WTC11 (cell line): ENCODE results near the gene RYR3. TPM values are rescaled to one million over a fixed set of nuclear protein-coding genes. Genes with fewer than 3 reads are reported as not detected.

Experiments
- ATAC-seq: fragments of 200-7000 bp; cut with Tn5 transposase; 2 replicates; pipeline ENCODE4 v1.10.0; 2021; ENCODE audit warnings: mild to moderate bottlenecking, moderate library complexity
- CTCF ChIA-PET: fragments of 300-600 bp; sonication (Branson Sonifier 250); formaldehyde crosslinking; loops from one replicate; lab custom pipeline; 2021; ENCODE audit warnings: antibody characterized with exemption; lab: Charles Lee
- POLR2A ChIA-PET: fragments of 350-600 bp; sonication (Branson Sonifier 250); formaldehyde crosslinking; loops from one replicate; lab custom pipeline; 2021; ENCODE audit warnings: antibody characterized with exemption; lab: Charles Lee
- DNase-seq: peaks from one replicate; pipeline ENCODE4 v3.0.0; 2021; ENCODE audit warnings: low spot score
- H3K27ac Mint-ChIP-seq: 2 replicates; pipeline ENCODE4 v1.8.0; 2021; ENCODE audit warnings: mixed read lengths
- H3K27me3 Mint-ChIP-seq: 2 replicates; pipeline ENCODE4 v1.8.0; 2021; ENCODE audit warnings: low read depth, mild to moderate bottlenecking, moderate library complexity, mixed read lengths
- H3K36me3 Mint-ChIP-seq: 2 replicates; pipeline ENCODE4 v1.8.0; 2021; ENCODE audit warnings: mixed read lengths
- H3K4me1 Mint-ChIP-seq: 2 replicates; pipeline ENCODE4 v1.8.0; 2022; ENCODE audit warnings: mixed read lengths
- H3K4me3 Mint-ChIP-seq: 2 replicates; pipeline ENCODE4 v1.8.0; 2021; ENCODE audit warnings: mild to moderate bottlenecking, moderate library complexity, mixed read lengths
- H3K9me3 Mint-ChIP-seq: 2 replicates; pipeline ENCODE4 v1.8.0; 2021; ENCODE audit warnings: mixed read lengths
- ATF1 ChIP-seq: sonication (generic); formaldehyde crosslinking; IDR thresholded peaks from 2 replicates; pipeline ENCODE4 v1.8.1; 2023; ENCODE audit warnings: mild to moderate bottlenecking, moderate library complexity, missing genetic modification reagents
- CBFB ChIP-seq: sonication (generic); formaldehyde crosslinking; IDR thresholded peaks from 2 replicates; pipeline ENCODE4 v1.8.1; 2022; ENCODE audit warnings: mild to moderate bottlenecking, low read depth, missing genetic modification reagents
- EMX1 ChIP-seq: fragments of 250-450 bp; sonication (Bioruptor Pico); IDR thresholded peaks from 2 replicates; pipeline ENCODE4 v1.8.0; 2021; ENCODE audit warnings: mild to moderate bottlenecking
- GTF2I ChIP-seq: fragments of 250-450 bp; sonication (Bioruptor Pico); conservative IDR thresholded peaks from 2 replicates; pipeline ENCODE4 v1.4.0; 2021; ENCODE audit warnings: mild to moderate bottlenecking
- MYBL2 ChIP-seq: sonication (generic); formaldehyde crosslinking; IDR thresholded peaks from 2 replicates; pipeline ENCODE4 v1.8.1; 2023; ENCODE audit warnings: mild to moderate bottlenecking, moderate library complexity, missing genetic modification reagents
- NFE2L1 ChIP-seq: sonication (generic); formaldehyde crosslinking; IDR thresholded peaks from 2 replicates; pipeline ENCODE4 v1.8.1; 2023; ENCODE audit warnings: missing genetic modification reagents
- NR1H2 ChIP-seq: sonication (generic); formaldehyde crosslinking; IDR thresholded peaks from 2 replicates; pipeline ENCODE4 v1.9.0; 2021; ENCODE audit warnings: mild to moderate bottlenecking, moderate library complexity, missing genetic modification reagents
- PRRX2 ChIP-seq: fragments of 250-450 bp; sonication (Bioruptor Pico); IDR thresholded peaks from 2 replicates; pipeline ENCODE4 v1.8.0; 2021; ENCODE audit warnings: mild to moderate bottlenecking
- RORB ChIP-seq: fragments of 250-450 bp; sonication (Bioruptor Pico); IDR thresholded peaks from 2 replicates; pipeline ENCODE4 v1.9.0; 2021; ENCODE audit warnings: mild to moderate bottlenecking
- SMAD4 ChIP-seq: sonication (generic); formaldehyde crosslinking; IDR thresholded peaks from 2 replicates; pipeline ENCODE4 v1.8.0; 2022; ENCODE audit warnings: mild to moderate bottlenecking, missing genetic modification reagents
- TCF7 ChIP-seq: sonication (generic); formaldehyde crosslinking; IDR thresholded peaks from 2 replicates; pipeline ENCODE4 v1.8.0; 2022; ENCODE audit warnings: mild to moderate bottlenecking, low read depth, missing genetic modification reagents, moderate library complexity
- ZNF138 ChIP-seq: sonication (generic); formaldehyde crosslinking; conservative IDR thresholded peaks from 2 replicates; pipeline ENCODE4 v1.8.1; 2022; ENCODE audit warnings: mild to moderate bottlenecking, moderate library complexity, missing genetic modification reagents
- ZNF263 ChIP-seq: sonication (generic); formaldehyde crosslinking; IDR thresholded peaks from 2 replicates; pipeline ENCODE4 v1.8.1; 2022; ENCODE audit warnings: low read depth, mild to moderate bottlenecking, moderate library complexity, missing genetic modification reagents
- total RNA-seq: library from RNA; stranded (reverse); gene quantifications from 3 replicates; pipeline ENCODE4 v1.2.3, GENCODE V29; 2021
- TF ChIP-seq, protein P1 (sequence below): sonication (generic); formaldehyde crosslinking; conservative IDR thresholded peaks from 2 replicates; pipeline ENCODE4 v1.8.1; 2022; ENCODE audit warnings: mild to moderate bottlenecking, missing genetic modification reagents
- TF ChIP-seq, protein P2 (sequence below): fragments of 250-450 bp; sonication (Bioruptor Pico); IDR thresholded peaks from 2 replicates; pipeline ENCODE4 v2.1.2; 2022; ENCODE audit warnings: mild to moderate bottlenecking, moderate library complexity
- TF ChIP-seq, protein P3 (sequence below): sonication (generic); formaldehyde crosslinking; IDR thresholded peaks from 2 replicates; pipeline ENCODE4 v1.8.0; 2023; ENCODE audit warnings: missing genetic modification reagents
- TF ChIP-seq, protein P4 (sequence below): fragments of 250-450 bp; sonication (Bioruptor Pico); IDR thresholded peaks from 2 replicates; pipeline ENCODE4 v1.9.0; 2021; ENCODE audit warnings: mild to moderate bottlenecking, borderline replicate concordance
- TF ChIP-seq, protein P5 (sequence below): sonication (generic); formaldehyde crosslinking; IDR thresholded peaks from 2 replicates; pipeline ENCODE4 v1.8.1; 2023; ENCODE audit warnings: mild to moderate bottlenecking, missing genetic modification reagents, moderate library complexity
- TF ChIP-seq, protein P6 (sequence below): sonication (generic); formaldehyde crosslinking; conservative IDR thresholded peaks from 2 replicates; pipeline ENCODE4 v1.8.1; 2023; ENCODE audit warnings: mild to moderate bottlenecking, low read depth, missing genetic modification reagents, moderate library complexity
- TF ChIP-seq, protein P7 (sequence below): fragments of 250-450 bp; sonication (Bioruptor Pico); IDR thresholded peaks from 2 replicates; pipeline ENCODE4 v1.9.0; 2021; ENCODE audit warnings: mild to moderate bottlenecking
- TF ChIP-seq, protein P8 (sequence below): fragments of 250-450 bp; sonication (Bioruptor Pico); IDR thresholded peaks from 2 replicates; pipeline ENCODE4 v1.8.0; 2021; ENCODE audit warnings: mild to moderate bottlenecking
- TF ChIP-seq, protein P9 (sequence below): sonication (generic); formaldehyde crosslinking; IDR thresholded peaks from 2 replicates; pipeline ENCODE4 v1.8.1; 2023; ENCODE audit warnings: mild to moderate bottlenecking, moderate library complexity, missing genetic modification reagents

RYR3 gene
- total RNA-seq, 1 experiment from 2014 or later: 1.4 TPM

DNA sequence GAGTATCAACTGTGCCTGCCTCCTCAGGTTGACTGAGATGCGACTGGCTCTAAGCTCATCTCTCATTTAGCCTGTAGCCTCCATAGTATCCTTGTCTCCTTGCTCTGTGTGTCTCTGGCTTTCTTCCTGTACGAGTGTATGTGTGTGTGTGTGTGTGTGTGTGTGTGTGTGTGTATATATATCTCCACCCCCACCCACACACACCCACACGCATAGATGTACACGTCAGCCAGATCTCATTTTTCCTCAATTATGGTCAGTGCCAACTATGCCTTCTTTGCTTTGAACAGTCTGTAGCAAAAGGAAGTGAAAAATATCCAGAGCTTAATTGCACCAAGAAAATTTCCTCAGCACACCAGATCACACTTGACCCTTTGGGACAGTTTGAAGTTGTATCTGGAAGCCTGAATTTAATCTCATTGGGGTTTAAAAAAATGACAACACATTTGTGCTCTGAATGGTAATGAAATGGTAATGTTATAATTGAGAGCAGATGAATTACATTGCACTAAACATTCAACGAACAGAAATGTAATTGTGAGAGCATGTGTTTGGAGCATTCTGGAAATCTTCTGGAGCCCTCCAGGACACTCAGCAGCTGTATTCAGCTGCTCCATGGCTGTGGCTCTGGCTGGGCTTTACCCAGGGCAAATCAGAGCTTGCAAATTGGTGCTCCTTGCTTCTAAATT lies 63.6 kb downstream of the RYR3 start:
- TF ChIP-seq ZNF138 (CRISPR knock-in tag): no peak
- no peak for TF ChIP-seq ATF1 (CRISPR knock-in tag)
- TF ChIP-seq, protein P1, sequence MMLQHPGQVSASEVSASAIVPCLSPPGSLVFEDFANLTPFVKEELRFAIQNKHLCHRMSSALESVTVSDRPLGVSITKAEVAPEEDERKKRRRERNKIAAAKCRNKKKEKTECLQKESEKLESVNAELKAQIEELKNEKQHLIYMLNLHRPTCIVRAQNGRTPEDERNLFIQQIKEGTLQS (CRISPR knock-in tag): no peak
- TF ChIP-seq ZNF263: no peak
- TF ChIP-seq GTF2I: no peak
- no peak for TF ChIP-seq PRRX2 (CRISPR knock-in tag)
- no peak for TF ChIP-seq SMAD4
- no peak for TF ChIP-seq RORB (CRISPR knock-in tag)
- TF ChIP-seq MYBL2: no peak
- TF ChIP-seq, protein P2, sequence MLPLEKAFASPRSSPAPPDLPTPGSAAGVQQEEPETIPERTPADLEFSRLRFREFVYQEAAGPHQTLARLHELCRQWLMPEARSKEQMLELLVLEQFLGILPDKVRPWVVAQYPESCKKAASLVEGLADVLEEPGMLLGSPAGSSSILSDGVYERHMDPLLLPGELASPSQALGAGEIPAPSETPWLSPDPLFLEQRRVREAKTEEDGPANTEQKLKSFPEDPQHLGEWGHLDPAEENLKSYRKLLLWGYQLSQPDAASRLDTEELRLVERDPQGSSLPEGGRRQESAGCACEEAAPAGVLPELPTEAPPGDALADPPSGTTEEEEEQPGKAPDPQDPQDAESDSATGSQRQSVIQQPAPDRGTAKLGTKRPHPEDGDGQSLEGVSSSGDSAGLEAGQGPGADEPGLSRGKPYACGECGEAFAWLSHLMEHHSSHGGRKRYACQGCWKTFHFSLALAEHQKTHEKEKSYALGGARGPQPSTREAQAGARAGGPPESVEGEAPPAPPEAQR (CRISPR knock-in tag): no peak
- TF ChIP-seq CBFB: no peak
- TF ChIP-seq, protein P3, sequence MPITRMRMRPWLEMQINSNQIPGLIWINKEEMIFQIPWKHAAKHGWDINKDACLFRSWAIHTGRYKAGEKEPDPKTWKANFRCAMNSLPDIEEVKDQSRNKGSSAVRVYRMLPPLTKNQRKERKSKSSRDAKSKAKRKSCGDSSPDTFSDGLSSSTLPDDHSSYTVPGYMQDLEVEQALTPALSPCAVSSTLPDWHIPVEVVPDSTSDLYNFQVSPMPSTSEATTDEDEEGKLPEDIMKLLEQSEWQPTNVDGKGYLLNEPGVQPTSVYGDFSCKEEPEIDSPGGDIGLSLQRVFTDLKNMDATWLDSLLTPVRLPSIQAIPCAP (CRISPR knock-in tag): no peak
- TF ChIP-seq, protein P4, sequence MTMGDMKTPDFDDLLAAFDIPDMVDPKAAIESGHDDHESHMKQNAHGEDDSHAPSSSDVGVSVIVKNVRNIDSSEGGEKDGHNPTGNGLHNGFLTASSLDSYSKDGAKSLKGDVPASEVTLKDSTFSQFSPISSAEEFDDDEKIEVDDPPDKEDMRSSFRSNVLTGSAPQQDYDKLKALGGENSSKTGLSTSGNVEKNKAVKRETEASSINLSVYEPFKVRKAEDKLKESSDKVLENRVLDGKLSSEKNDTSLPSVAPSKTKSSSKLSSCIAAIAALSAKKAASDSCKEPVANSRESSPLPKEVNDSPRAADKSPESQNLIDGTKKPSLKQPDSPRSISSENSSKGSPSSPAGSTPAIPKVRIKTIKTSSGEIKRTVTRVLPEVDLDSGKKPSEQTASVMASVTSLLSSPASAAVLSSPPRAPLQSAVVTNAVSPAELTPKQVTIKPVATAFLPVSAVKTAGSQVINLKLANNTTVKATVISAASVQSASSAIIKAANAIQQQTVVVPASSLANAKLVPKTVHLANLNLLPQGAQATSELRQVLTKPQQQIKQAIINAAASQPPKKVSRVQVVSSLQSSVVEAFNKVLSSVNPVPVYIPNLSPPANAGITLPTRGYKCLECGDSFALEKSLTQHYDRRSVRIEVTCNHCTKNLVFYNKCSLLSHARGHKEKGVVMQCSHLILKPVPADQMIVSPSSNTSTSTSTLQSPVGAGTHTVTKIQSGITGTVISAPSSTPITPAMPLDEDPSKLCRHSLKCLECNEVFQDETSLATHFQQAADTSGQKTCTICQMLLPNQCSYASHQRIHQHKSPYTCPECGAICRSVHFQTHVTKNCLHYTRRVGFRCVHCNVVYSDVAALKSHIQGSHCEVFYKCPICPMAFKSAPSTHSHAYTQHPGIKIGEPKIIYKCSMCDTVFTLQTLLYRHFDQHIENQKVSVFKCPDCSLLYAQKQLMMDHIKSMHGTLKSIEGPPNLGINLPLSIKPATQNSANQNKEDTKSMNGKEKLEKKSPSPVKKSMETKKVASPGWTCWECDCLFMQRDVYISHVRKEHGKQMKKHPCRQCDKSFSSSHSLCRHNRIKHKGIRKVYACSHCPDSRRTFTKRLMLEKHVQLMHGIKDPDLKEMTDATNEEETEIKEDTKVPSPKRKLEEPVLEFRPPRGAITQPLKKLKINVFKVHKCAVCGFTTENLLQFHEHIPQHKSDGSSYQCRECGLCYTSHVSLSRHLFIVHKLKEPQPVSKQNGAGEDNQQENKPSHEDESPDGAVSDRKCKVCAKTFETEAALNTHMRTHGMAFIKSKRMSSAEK (CRISPR knock-in tag): no peak
- no peaks in the 10 kb centered on the region for H3K27me3 Mint-ChIP-seq
- no peak for DNase-seq
- ChIA-PET POLR2A (no interaction called here), CTCF (interaction anchor here (0.9 to 2.0 kb wide), 2 partner anchors 65 to 326 kb away, joined by 3 to 5 read pairs; no protein-coding TSS in a partner anchor)
- H3K4me1 Mint-ChIP-seq: 0 out of 2 replicates have a peak, but pooled peaks cover 4% of the 10 kb centered on the region
- peaks cover 12% of the 10 kb centered on the region for H3K9me3 Mint-ChIP-seq
- H3K27ac Mint-ChIP-seq: no peak overlapping the region
- no peaks in the 10 kb centered on the region for H3K36me3 Mint-ChIP-seq
- ATAC-seq: no peak
- no peak overlapping the region for H3K4me3 Mint-ChIP-seq

DNA sequence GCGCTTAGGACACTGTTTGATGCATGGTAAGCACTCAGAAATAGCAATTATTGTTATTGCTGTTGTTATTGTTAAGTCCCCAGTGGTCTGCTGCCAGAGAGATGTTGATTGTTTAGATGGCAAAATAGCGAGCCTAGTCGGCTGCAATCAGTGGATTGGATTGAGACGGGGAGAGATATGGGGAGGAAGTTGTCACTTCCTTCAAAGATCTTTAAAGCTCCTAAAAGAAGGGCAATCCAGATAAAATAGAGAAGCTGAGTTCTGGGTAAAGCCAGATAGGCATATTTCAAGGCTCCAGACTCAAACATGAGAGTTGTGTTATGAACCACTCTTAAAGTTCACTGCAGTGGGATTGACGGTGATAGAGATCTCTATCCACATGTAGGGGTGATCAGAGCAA lies 64.5 kb downstream of the RYR3 start:
- no peak overlapping the region for H3K27ac Mint-ChIP-seq
- no peak for DNase-seq

More for the DNA sequence above, 64.5 kb downstream of the RYR3 start:
- no peak for ATAC-seq
- Mint-ChIP-seq H3K36me3 (no peaks in the 10 kb centered on the region), H3K4me1 (0 out of 2 replicates have a peak, but pooled peaks cover 4% of the 10 kb centered on the region), H3K27me3 (no peaks in the 10 kb centered on the region), H3K9me3 (peaks cover 12% of the 10 kb centered on the region), H3K4me3 (no peak overlapping the region)
- POLR2A ChIA-PET: no interaction called here
- CTCF ChIA-PET: no interaction called here
- no peak for TF ChIP-seq TCF7 (CRISPR knock-in tag)
- TF ChIP-seq, protein P5, sequence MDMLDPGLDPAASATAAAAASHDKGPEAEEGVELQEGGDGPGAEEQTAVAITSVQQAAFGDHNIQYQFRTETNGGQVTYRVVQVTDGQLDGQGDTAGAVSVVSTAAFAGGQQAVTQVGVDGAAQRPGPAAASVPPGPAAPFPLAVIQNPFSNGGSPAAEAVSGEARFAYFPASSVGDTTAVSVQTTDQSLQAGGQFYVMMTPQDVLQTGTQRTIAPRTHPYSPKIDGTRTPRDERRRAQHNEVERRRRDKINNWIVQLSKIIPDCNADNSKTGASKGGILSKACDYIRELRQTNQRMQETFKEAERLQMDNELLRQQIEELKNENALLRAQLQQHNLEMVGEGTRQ (CRISPR knock-in tag): no peak
- TF ChIP-seq NFE2L1 (CRISPR knock-in tag): no peak
- TF ChIP-seq, protein P6, sequence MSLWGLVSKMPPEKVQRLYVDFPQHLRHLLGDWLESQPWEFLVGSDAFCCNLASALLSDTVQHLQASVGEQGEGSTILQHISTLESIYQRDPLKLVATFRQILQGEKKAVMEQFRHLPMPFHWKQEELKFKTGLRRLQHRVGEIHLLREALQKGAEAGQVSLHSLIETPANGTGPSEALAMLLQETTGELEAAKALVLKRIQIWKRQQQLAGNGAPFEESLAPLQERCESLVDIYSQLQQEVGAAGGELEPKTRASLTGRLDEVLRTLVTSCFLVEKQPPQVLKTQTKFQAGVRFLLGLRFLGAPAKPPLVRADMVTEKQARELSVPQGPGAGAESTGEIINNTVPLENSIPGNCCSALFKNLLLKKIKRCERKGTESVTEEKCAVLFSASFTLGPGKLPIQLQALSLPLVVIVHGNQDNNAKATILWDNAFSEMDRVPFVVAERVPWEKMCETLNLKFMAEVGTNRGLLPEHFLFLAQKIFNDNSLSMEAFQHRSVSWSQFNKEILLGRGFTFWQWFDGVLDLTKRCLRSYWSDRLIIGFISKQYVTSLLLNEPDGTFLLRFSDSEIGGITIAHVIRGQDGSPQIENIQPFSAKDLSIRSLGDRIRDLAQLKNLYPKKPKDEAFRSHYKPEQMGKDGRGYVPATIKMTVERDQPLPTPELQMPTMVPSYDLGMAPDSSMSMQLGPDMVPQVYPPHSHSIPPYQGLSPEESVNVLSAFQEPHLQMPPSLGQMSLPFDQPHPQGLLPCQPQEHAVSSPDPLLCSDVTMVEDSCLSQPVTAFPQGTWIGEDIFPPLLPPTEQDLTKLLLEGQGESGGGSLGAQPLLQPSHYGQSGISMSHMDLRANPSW (CRISPR knock-in tag): no peak
- TF ChIP-seq, protein P7, sequence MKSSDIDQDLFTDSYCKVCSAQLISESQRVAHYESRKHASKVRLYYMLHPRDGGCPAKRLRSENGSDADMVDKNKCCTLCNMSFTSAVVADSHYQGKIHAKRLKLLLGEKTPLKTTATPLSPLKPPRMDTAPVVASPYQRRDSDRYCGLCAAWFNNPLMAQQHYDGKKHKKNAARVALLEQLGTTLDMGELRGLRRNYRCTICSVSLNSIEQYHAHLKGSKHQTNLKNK (CRISPR knock-in tag): no peak
- TF ChIP-seq, protein P8, sequence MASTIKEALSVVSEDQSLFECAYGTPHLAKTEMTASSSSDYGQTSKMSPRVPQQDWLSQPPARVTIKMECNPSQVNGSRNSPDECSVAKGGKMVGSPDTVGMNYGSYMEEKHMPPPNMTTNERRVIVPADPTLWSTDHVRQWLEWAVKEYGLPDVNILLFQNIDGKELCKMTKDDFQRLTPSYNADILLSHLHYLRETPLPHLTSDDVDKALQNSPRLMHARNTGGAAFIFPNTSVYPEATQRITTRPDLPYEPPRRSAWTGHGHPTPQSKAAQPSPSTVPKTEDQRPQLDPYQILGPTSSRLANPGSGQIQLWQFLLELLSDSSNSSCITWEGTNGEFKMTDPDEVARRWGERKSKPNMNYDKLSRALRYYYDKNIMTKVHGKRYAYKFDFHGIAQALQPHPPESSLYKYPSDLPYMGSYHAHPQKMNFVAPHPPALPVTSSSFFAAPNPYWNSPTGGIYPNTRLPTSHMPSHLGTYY: no peak
- TF ChIP-seq NR1H2 (CRISPR knock-in tag): no peak
- TF ChIP-seq, protein P9, sequence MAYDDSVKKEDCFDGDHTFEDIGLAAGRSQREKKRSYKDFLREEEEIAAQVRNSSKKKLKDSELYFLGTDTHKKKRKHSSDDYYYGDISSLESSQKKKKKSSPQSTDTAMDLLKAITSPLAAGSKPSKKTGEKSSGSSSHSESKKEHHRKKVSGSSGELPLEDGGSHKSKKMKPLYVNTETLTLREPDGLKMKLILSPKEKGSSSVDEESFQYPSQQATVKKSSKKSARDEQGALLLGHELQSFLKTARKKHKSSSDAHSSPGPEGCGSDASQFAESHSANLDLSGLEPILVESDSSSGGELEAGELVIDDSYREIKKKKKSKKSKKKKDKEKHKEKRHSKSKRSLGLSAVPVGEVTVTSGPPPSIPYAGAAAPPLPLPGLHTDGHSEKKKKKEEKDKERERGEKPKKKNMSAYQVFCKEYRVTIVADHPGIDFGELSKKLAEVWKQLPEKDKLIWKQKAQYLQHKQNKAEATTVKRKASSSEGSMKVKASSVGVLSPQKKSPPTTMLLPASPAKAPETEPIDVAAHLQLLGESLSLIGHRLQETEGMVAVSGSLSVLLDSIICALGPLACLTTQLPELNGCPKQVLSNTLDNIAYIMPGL (CRISPR knock-in tag): no peak
- TF ChIP-seq EMX1 (CRISPR knock-in tag): no peak
